HepG2 (cell line): Measurements from ENCODE around the gene TRPV4. TPM values are rescaled to one million over a fixed set of nuclear protein-coding genes. Genes with fewer than 3 reads are reported as not detected.

Source experiments
- CERS6 ChIP-seq: sonication (generic); formaldehyde crosslinking; IDR thresholded peaks from 2 replicates; pipeline ENCODE4 v1.5.0; 2020; ENCODE audit warnings: missing genetic modification reagents
- CHCHD3 ChIP-seq: sonication (generic); formaldehyde crosslinking; IDR thresholded peaks from 2 replicates; pipeline ENCODE4 v1.8.0; 2022; ENCODE audit warnings: mild to moderate bottlenecking, missing genetic modification reagents, moderate library complexity
- E2F5 ChIP-seq: sonication (generic); formaldehyde crosslinking; conservative IDR thresholded peaks from 2 replicates; pipeline ENCODE4 v1.4.0; 2020; ENCODE audit warnings: missing genetic modification reagents
- ERF ChIP-seq: IDR thresholded peaks from 2 replicates; pipeline ENCODE4 v1.6.1; 2018; ENCODE audit warnings: missing biosample characterization, missing genetic modification reagents
- ESRRA ChIP-seq: sonication (generic); formaldehyde crosslinking; IDR thresholded peaks from 2 replicates; pipeline ENCODE4 v1.5.1; 2020; ENCODE audit warnings: mild to moderate bottlenecking, low read depth, missing genetic modification reagents
- GABPA ChIP-seq, 2 experiments: IDR thresholded peaks; 2 replicates each; pipeline ENCODE4 v1.6.1; 2011 to 2016; ENCODE audit warnings: low read depth in 2 of 2, low read length in 1 of 2, missing biosample characterization in 1 of 2, missing genetic modification characterization in 1 of 2
- HOXA3 ChIP-seq: sonication (generic); formaldehyde crosslinking; IDR thresholded peaks from 2 replicates; pipeline ENCODE4 v1.5.0; 2020; ENCODE audit warnings: missing genetic modification reagents
- IRF2 ChIP-seq: IDR thresholded peaks from 2 replicates; pipeline ENCODE4 v1.6.1; 2018; ENCODE audit warnings: missing genetic modification reagents, missing compliant biosample characterization
- KMT2B ChIP-seq: IDR thresholded peaks from 2 replicates; pipeline ENCODE4 v1.6.1; 2016; ENCODE audit warnings: missing genetic modification reagents, missing compliant biosample characterization
- MAX ChIP-seq: IDR thresholded peaks from 2 replicates; pipeline ENCODE4 v1.6.1; 2012; ENCODE audit warnings: inconsistent platforms
- MEIS1 ChIP-seq: sonication (generic); formaldehyde crosslinking; IDR thresholded peaks from 2 replicates; pipeline ENCODE4 v1.9.0; 2021; ENCODE audit warnings: mild to moderate bottlenecking, missing genetic modification reagents, moderate library complexity, borderline replicate concordance
- PLSCR1 ChIP-seq: sonication (generic); formaldehyde crosslinking; IDR thresholded peaks from 2 replicates; pipeline ENCODE4 v1.5.0; 2020; ENCODE audit warnings: missing genetic modification reagents, mild to moderate bottlenecking, borderline replicate concordance
- SAP130 ChIP-seq: IDR thresholded peaks from 2 replicates; pipeline ENCODE4 v1.6.1; 2016; ENCODE audit warnings: low read depth
- SRSF9 ChIP-seq: fragments of 200-400 bp; formaldehyde crosslinking; IDR thresholded peaks from 2 replicates; pipeline ENCODE4 v1.6.1; 2018; ENCODE audit warnings: borderline replicate concordance, mild to moderate bottlenecking, low read depth, low read length; ENCODE audit not compliant: insufficient read depth, poor library complexity, severe bottlenecking
- TFDP2 ChIP-seq: sonication (generic); formaldehyde crosslinking; IDR thresholded peaks from 2 replicates; pipeline ENCODE4 v1.4.0; 2020; ENCODE audit warnings: missing genetic modification reagents
- U2AF2 ChIP-seq: fragments of 200-400 bp; formaldehyde crosslinking; IDR thresholded peaks from 2 replicates; pipeline ENCODE4 v1.6.1; 2017; ENCODE audit warnings: low read depth, mild to moderate bottlenecking, low read length
- XBP1 ChIP-seq: sonication (generic); formaldehyde crosslinking; IDR thresholded peaks from 2 replicates; pipeline ENCODE4 v1.5.0; 2020; ENCODE audit warnings: missing genetic modification reagents
- XRCC5 ChIP-seq: fragments of 200-400 bp; formaldehyde crosslinking; optimal IDR thresholded peaks from 2 replicates; pipeline ENCODE3; 2017; ENCODE audit warnings: mild to moderate bottlenecking, low read length
- YY1 ChIP-seq: IDR thresholded peaks from 2 replicates; pipeline ENCODE4 v1.6.1; 2011; ENCODE audit warnings: low read length, low read depth, moderate library complexity, mild to moderate bottlenecking; ENCODE audit not compliant: insufficient read depth, insufficient replicate concordance
- ZFY ChIP-seq: sonication (generic); formaldehyde crosslinking; IDR thresholded peaks from 2 replicates; pipeline ENCODE4 v1.4.0; 2020; ENCODE audit warnings: missing genetic modification reagents
- ZNF614 ChIP-seq: IDR thresholded peaks from 2 replicates; pipeline ENCODE4 v1.6.1; 2018; ENCODE audit warnings: missing biosample characterization, missing genetic modification reagents, inconsistent platforms, borderline replicate concordance
- ZNF644 ChIP-seq: IDR thresholded peaks from 2 replicates; pipeline ENCODE4 v1.6.1; 2016; ENCODE audit warnings: low read depth
- ZNF784 ChIP-seq: sonication (generic); formaldehyde crosslinking; IDR thresholded peaks from 2 replicates; pipeline ENCODE4 v1.5.1; 2020; ENCODE audit warnings: missing genetic modification reagents, mild to moderate bottlenecking, borderline replicate concordance
- ZSCAN31 ChIP-seq: sonication (generic); formaldehyde crosslinking; IDR thresholded peaks from 2 replicates; pipeline ENCODE4 v1.5.0; 2020; ENCODE audit warnings: low read depth, mild to moderate bottlenecking, missing genetic modification reagents
- polyA plus RNA-seq, 8 experiments: library from polyadenylated mRNA; depleted of rRNA in 3 of 8; stranded (reverse) in 7 of 8; unstranded in 1 of 8; fragments of >200 nt; fragmentation: Illumina TruSeq in 4 of 8; extraction: Trizol in 4 of 8; gene quantifications; 2 replicates each; pipeline versions ENCODE4 v1.2.1 to v1.2.3, GENCODE V29; 2011 to 2016; ENCODE audit warnings: low read depth in 4 of 8, missing spikeins in 1 of 8, mixed read lengths in 1 of 8; ENCODE audit not compliant: insufficient read depth in 1 of 8
- total RNA-seq, 5 experiments: library from RNA; depleted of rRNA; stranded (reverse); fragments of >200 nt; fragmentation: Illumina TruSeq; extraction: Trizol; gene quantifications; 2 replicates each; pipeline ENCODE4 v1.2.3, GENCODE V29; 2016; ENCODE audit warnings: low read depth in 1 of 5

TRPV4 gene
- total and polyA plus RNA-seq, 2 of the 13 experiments (the other 11 are each of a cell fraction or from before 2014, with no cell fraction given): 0.66 to 4.7 TPM

- TF ChIP-seq ZNF614 (CRISPR knock-in tag) (no peak; the same call in 1 of the 2 replicates), XRCC5 (peak; percentile 44), TFDP2 (CRISPR knock-in tag) (no peak; the same call in 1 of the 2 replicates), CHCHD3 (CRISPR knock-in tag) (no peak), XBP1 (CRISPR knock-in tag) (no peak), PLSCR1 (no peak), SRSF9 (no peak), CERS6 (no peak), ZFY (CRISPR knock-in tag) (peak; percentile 88), IRF2 (CRISPR knock-in tag) (peak; percentile 46; the same call in 1 of the 2 replicates), KMT2B (no peak), MAX (peak; percentile 80), E2F5 (CRISPR knock-in tag) (no peak), YY1 (no peak), SAP130 (CRISPR knock-in tag) (peak; percentile 63), U2AF2 (no peak), ESRRA (CRISPR knock-in tag) (no peak; the same call in none of the 2 replicates), ZNF784 (CRISPR knock-in tag) (no peak), GABPA (IDR thresholded peaks at IDR 0.05; ENCODE audit: low read depth, low read length) (no peak), GABPA (CRISPR knock-in tag; IDR thresholded peaks at IDR 0.05; ENCODE audit: low read depth) (no peak), ZSCAN31 (CRISPR knock-in tag) (peak; percentile 67; the same call in 1 of the 2 replicates), ZNF644 (CRISPR knock-in tag) (peak; percentile 57; the same call in 1 of the 2 replicates), ERF (CRISPR knock-in tag) (peak; percentile 24; the same call in 1 of the 2 replicates), HOXA3 (peak; percentile 41; the same call in 1 of the 2 replicates), MEIS1 (CRISPR knock-in tag) (0 out of 2 replicates have a peak, but pooled peaks have one; percentile 70)
Measured at GRCh38 chr12:109741970-109742703, 91.1 kb downstream of the TRPV4 start (continued).
